Measurements from ENCODE around the gene PPP1R7.

The PPP1R7 gene

DNA sequence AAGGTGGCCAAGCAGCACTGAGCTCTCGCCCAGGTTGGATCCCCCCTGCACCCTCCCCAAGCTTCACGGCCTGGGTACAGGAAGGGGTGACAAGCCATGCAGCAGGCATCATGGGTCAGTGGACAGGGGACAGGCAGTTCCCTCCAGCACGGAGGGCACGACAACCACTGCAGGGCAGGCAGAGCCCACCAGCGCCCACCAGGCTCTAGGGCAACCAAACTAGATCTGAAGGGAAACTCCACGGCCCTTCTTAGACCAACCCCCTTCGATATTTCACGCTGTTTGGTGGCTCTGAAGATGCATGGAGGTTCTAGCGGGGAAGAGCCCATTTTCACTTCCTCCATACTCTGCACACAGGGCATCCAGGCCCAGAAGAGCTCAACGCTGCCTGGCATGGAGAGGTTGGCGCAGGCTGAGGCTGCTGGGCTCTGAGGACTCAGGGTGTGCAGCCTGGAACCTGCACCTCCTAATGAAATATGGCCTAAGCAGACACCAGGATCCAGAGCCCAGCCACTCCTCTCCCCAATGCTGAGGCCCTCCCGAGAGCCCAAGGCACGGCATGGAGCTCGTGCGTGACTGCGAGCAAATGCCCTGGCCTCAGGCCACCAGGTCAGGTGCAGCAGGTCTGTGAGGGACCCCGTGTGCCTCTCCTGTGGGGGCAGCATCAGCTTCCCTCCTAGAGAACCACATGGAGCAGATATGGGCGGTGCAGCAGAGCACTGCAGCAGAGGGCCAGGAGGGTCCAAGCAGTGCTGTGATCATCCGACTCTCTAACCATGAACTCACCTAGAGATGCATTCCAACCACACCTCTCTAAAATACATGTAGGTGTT is 39.4 kb upstream of the PPP1R7 start:
- no peak overlapping the region for H3K4me3 ChIP-seq
- H3K27me3 ChIP-seq: no peaks in the 10 kb centered on the region
- intact Hi-C loops (cut with DNase I; ENCODE audit: low total_unique reads): no loop called here
- no peak overlapping the region for H3K27ac ChIP-seq
- peak in 1 of 2 donors; percentile 56 for DNase-seq
- no peaks in the 10 kb centered on the region for H3K36me3 ChIP-seq
- no peaks in the 10 kb centered on the region for H3K9me3 ChIP-seq
- TF ChIP-seq, protein P1, sequence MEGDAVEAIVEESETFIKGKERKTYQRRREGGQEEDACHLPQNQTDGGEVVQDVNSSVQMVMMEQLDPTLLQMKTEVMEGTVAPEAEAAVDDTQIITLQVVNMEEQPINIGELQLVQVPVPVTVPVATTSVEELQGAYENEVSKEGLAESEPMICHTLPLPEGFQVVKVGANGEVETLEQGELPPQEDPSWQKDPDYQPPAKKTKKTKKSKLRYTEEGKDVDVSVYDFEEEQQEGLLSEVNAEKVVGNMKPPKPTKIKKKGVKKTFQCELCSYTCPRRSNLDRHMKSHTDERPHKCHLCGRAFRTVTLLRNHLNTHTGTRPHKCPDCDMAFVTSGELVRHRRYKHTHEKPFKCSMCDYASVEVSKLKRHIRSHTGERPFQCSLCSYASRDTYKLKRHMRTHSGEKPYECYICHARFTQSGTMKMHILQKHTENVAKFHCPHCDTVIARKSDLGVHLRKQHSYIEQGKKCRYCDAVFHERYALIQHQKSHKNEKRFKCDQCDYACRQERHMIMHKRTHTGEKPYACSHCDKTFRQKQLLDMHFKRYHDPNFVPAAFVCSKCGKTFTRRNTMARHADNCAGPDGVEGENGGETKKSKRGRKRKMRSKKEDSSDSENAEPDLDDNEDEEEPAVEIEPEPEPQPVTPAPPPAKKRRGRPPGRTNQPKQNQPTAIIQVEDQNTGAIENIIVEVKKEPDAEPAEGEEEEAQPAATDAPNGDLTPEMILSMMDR (IDR thresholded peaks at IDR 0.05): no peak
- H3K4me1 ChIP-seq: no peaks in the 10 kb centered on the region

DNA sequence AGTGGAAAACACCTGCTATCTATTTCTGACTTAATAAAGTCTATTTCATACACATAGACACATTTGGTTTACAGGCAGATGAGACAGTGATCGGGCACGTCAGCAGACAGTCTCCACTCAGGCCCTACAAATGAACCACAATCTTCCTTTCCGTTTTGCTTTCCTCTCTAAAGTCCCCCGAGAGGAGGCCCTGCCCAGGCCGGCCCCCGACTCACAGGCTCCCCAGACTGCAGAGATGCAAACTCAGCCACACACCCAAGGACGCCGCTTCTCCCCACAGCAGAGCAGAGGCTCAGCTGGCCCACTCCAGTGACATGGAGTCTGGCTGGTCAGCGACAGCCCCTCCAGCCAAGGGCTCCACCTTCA is 38.8 kb upstream of the PPP1R7 start:
- no peaks in the 10 kb centered on the region for H3K36me3 ChIP-seq
- TF ChIP-seq, protein P1 (IDR thresholded peaks at IDR 0.05): no peak
- no peaks in the 10 kb centered on the region for H3K4me1 ChIP-seq
- H3K27me3 ChIP-seq: no peaks in the 10 kb centered on the region
- peak in 1 of 2 donors; percentile 35 for DNase-seq
- H3K9me3 ChIP-seq: no peaks in the 10 kb centered on the region
- intact Hi-C loops (cut with DNase I; ENCODE audit: low total_unique reads): no loop called here
- no peak overlapping the region for H3K27ac ChIP-seq
- no peak overlapping the region for H3K4me3 ChIP-seq

DNA sequence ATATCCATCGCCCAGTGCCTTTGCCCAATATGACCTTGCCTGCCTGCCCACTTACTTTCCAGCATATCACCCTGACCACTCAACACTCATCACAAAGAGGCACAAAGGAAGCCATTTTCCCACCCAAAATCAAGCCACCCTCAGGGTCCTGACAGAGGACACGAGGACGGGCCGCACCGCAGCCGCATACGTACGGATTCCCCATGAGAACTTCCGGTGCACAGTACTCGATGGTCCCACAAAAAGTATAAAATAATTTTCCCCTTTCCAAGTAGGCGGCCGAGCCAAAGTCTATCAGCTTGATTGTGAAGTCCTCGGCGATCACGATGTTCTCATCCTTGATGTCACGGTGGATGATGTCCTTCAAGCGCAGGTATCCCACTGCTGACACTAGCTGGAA is 38.2 kb upstream of the PPP1R7 start:
- intact Hi-C loops (cut with DNase I; ENCODE audit: low total_unique reads): no loop called here
- H3K36me3 ChIP-seq: peaks cover 0 to 3% (median 0%) of the 10 kb centered on the region in 3 donors

DNA sequence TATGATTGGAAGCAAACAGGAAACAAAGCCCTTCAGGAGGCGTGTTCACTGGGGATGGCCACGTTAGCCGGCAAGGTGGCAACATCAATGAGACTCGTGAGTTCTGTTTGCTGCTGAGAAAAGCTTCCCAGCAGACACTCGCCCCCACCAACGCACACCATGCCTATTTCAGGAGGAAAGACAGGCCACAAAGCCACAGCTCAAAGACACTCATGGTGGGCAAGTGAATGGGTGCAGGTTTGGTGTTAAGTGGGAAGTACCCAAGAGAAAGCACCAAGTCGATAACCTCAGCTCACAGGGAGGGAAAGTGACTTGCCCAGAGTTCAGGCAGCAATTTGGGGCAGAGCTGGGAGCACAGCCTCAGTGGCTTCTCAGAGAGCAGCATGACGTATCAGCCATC is 37.7 kb upstream of the PPP1R7 start:
- no peaks in the 10 kb centered on the region for H3K9me3 ChIP-seq

More for the DNA sequence above, 38.2 kb upstream of the PPP1R7 start:
- Histone ChIP-seq H3K4me1 (no peaks in the 10 kb centered on the region), H3K27ac (no peak overlapping the region), H3K9me3 (no peaks in the 10 kb centered on the region), H3K27me3 (no peaks in the 10 kb centered on the region), H3K4me3 (no peak overlapping the region)
- DNase-seq: peak in 1 of 2 donors; percentile 13
- TF ChIP-seq, protein P1 (IDR thresholded peaks at IDR 0.05): no peak

DNA sequence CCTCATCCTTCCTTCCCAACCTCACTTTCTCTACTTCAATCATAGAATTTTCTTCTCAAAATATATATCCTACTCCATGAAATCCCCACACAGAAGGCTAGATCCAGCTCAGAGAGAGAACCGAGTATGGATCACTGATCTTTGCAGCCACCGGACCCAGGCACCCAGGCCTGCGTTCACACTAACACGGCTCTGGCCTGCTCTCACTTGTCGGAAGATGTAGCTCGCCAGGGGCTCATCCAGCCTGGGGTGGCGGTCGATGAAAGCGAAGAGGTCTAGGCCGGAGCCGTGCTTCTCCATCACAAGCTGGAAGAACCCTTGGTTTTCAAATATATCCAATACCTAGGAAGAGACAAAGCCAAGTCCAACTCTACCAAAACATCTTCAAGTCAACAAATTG is 35.4 kb upstream of the PPP1R7 start:
- TF ChIP-seq, protein P1 (IDR thresholded peaks at IDR 0.05): no peak
- Histone ChIP-seq H3K27ac (no peak overlapping the region), H3K9me3 (no peaks in the 10 kb centered on the region), H3K36me3 (peaks cover 0 to 3% (median 0%) of the 10 kb centered on the region in 3 donors), H3K27me3 (no peaks in the 10 kb centered on the region), H3K4me3 (no peak overlapping the region), H3K4me1 (no peaks in the 10 kb centered on the region)
- peak in 1 of 2 donors; percentile 41 for DNase-seq
- intact Hi-C loops (cut with DNase I; ENCODE audit: low total_unique reads): no loop called here

More for the DNA sequence above, 37.7 kb upstream of the PPP1R7 start:
- intact Hi-C loops (cut with DNase I; ENCODE audit: low total_unique reads): no loop called here
- Histone ChIP-seq H3K27ac (no peak overlapping the region), H3K4me1 (no peaks in the 10 kb centered on the region), H3K4me3 (no peak overlapping the region), H3K27me3 (no peaks in the 10 kb centered on the region), H3K36me3 (peaks cover 0 to 3% (median 0%) of the 10 kb centered on the region in 3 donors)
- TF ChIP-seq, protein P1 (IDR thresholded peaks at IDR 0.05): no peak
- DNase-seq: peak in 1 of 2 donors; percentile 33
